Activated CD8-positive, alpha-beta memory T cell treated with anti-CD3 and anti-CD28 coated beads for 48 hours (primary cell): Measurements from ENCODE around the gene AIF1.

Experiments
- DNase-seq, 3 experiments: peaks; one replicate each; pipeline ENCODE4 v3.0.0-alpha.2; 2020; ENCODE audit warnings: low read depth in 2 of 3, low spot score in 2 of 3

The AIF1 gene

DNA sequence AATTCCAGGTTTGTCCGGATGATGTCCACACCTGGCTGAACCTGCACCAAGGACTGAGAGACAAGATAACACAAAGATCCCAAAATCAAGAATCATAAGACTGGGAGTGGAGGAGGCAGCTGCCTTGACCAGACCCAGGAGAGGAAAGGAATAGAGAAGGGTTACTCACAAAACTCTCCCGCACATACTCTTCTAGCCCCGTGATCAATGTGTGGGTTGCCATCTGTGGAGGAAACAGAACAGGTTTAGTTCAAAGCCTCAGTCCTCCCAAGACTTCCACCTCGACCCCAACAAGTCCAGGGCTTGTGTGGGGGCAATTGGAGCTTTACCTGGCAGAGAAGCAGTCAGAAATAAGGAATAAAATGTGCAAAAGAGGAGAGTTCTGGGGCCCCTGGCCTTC is 26.3 kb downstream of the AIF1 start:
- DNase-seq, result no peak

DNA sequence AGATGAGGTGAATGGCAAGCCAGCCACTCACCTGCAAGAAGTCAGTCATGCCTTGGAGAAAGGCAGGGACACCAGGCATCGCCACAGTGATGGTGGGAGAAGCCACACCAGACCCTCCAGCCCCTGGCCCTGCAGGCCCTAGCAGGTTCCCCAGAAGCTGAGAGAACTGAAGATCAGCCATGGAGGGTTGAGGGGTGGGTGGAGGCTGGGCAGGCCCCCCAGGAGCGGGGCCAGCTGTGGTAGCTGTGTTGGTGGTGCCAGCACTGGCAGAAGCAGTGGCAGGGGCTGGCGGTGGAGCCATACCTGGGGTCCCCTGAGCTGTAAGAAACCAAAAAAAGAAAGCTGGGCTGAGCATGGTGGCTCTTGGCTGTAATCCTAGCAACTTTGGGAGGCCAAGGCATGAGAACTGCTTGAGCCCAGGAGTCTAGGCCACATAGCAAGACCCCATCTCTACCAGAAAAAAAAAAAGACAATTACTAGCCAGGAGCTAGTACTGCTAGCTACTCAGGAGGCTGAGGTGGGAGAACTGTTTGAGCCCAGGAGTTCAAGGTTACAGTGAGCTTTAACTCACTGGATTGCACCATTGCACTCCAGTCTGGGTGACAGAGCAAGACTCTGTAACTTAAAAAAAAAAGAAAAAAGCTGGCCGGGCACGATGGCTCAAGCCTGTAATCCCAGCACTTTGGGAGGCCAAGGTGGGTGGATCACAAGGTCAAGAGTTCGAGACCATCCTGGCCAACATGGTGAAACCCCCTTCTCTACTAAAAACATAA is 27.9 kb downstream of the AIF1 start:
- no peak for DNase-seq

DNA sequence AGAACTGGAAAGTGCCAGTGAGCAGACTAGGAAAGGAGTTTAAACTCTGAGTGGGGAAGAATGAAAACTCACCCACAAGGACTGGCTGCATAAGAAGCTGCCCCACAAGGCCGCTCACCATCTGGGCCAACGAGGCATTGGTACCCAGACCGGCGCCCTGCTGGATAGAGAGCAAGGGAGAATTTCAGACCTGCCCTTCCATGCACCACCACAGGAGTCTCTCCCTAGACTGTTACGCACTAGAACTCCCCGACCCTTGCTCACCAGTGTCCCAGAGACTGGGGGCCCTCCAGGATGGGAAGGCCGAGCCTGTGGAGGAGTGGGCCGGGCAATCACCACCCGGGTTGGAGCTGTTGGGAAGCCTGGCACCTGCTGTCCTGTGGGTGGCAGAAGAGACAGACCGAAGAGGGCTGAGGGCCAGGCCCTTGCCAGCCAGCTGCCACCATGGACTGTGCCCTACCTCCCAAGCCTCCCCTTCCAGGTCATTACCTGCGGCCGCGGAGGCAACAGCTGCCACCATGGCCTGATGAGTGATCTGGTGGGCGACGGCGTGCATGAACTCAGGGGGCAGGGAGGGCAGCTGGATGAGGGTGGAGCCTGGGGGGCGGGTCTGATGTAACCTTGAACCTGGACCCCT is 28.9 kb downstream of the AIF1 start:
- DNase-seq, result no peak

DNA sequence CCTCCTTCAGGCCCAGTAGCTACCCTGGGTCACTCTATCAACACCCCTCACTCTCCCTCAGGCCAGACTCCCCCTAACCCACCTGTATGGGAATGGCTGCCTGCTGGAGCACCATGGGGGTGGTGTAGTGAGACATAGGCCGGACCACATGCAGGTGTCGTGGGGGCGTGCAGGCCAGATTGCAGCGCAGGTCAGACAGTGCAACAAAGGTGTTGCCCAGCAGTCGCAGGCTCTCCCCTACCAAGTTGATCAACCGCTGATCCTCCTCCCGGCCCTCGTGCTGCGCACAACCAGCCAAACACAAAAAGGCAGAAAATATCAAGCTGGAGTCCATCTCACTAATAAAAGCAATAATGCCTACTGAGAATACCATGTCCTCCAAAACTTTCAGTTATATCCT is 30.3 kb downstream of the AIF1 start:
- DNase-seq, result no peak

DNA sequence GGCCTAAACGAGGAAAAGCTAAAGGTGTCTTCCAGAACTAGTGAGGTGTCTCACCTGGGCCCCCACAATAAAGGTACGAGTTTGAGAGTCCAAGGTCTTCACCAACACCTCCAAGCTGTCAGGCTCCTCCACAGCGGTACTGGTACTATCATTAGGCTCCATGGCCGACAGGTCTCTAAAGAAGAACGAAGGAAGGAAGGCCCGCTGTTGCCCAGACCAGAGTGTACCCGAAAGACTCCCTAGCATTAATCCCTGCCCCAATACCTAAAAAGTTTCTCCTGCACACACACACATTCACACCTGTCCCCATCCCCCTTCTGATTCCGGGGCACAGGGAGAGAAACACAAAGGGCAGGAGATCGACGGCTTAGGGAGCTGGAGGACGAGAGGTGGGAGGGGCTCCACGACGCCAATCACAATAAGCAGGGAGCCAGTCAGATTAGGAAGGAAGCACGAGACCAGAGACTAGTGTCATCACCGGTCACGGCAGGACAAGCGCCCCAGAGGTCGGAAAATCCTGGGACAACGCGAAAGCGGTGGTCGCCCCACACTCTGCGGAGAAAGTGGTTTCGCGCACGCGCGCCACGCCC is 36.7 kb downstream of the AIF1 start:
- no peak for DNase-seq

DNA sequence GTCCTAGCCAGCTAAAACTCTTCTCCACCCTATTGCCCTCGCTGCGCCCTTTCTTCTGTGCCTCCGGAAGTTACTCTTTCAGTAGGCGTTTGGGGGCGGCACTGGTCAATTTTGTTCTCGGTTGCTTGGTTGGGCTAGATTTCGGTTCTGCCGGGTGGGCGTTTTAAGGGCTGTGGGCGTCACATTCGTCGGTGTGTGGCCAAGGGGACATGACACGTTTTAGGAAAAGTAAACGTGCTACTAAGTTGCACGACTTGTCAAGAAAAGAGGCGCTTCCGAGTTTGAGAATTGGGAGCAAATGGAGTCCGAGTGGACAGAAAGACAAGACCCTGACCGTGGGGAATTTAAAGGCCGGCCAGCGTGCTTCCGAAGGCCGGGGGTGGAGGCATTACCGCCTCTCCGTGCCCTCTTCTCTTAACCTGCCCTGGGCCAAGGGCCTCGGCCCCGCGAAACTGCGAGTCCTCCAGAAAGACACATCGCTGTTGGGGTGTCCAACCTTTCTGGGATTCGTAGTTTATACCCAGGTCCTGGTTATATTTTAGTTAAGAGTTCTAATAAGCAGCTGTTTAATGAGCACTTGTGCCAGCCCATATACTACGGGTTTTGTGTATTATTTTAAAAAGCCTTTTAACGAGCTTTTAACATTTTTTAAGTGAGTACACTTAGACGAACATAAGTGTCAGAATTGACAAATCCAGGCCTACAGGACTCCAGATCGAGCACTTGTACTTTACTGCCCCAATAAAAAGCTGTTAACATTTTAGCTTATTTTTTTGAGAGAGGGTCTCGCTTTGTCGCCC is 38.1 kb downstream of the AIF1 start:
- no peak for DNase-seq

DNA sequence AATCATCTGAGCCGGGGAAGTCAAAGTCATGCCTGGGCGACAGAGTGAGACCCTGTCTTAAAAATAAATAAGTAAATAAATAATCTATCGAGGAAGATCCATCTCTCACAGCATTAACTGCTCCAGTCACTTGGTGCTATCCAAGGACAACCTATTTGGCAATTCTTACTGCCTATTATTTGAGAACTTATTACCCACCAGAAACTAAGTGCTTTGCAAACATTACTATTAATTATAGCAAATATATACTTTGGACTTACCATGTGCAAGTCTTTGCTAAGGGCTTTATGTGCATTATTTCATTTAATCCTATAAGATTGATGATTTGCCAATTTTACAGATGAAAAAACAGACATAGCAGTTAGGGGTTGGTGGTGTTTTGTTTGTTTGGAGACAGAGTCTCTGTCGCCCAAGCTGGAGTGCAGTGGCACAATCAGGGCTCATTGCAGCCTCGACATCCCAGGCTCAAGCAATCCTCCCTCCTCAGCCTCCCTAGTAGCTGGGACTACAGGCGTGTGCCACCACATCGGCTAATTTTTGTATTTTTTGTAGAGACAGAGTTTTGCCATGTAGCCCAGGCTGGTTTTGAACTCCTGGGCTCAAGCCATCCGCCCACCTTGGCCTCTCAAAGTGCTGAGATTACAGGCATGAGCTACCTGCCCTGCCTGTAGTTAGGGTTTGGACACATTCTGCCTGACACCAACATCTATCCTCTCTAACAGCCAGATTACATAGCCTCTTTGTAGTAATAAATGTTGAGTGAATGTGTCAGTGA is 39.7 kb downstream of the AIF1 start:
- no peak for DNase-seq

DNA sequence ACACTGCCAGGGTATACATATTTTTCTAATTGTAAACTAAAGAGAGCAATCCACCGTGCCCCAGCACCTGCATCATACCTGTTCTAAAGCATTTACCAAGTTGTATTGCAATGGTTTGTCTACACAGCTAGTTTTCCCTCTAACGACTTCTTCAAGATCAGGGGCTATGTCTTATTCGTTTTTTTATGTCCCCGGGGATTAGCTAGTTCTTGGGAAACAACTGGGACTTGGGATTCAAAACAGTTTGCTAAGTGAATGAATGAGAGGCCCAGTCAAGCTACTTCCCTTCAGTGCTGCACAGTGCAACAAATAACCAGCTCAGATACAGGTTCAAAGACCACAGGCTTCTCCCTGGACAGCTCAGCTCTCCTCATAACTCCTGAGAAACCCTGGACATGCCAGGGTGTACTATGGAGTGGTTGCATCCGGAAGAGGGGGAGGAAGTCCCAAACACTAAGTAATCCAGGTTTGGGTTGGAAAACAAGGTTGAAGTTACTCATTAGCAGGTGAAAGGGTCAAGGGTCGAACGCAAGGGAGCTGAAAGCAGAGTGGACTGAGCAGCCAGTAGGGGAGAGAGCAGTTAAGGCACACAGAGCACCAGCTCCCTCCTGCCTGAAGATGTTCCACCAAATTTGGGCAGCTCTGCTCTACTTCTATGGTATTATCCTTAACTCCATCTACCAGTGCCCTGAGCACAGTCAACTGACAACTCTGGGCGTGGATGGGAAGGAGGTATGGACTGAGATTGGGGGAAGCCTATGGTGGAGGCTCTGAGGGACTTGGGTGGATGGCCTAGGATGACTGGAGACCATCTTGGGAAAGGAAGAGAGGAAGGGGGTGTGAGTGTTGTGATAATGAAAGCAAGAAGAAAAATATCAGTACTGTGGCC is 40.6 kb downstream of the AIF1 start, which contains the start of gene APOM:
TSS of gene APOM (plus strand) at position 546 of the 889 bp plus-strand sequence. CDS start at position 619, 73 bp downstream.
- DNase-seq, result no peak

DNA sequence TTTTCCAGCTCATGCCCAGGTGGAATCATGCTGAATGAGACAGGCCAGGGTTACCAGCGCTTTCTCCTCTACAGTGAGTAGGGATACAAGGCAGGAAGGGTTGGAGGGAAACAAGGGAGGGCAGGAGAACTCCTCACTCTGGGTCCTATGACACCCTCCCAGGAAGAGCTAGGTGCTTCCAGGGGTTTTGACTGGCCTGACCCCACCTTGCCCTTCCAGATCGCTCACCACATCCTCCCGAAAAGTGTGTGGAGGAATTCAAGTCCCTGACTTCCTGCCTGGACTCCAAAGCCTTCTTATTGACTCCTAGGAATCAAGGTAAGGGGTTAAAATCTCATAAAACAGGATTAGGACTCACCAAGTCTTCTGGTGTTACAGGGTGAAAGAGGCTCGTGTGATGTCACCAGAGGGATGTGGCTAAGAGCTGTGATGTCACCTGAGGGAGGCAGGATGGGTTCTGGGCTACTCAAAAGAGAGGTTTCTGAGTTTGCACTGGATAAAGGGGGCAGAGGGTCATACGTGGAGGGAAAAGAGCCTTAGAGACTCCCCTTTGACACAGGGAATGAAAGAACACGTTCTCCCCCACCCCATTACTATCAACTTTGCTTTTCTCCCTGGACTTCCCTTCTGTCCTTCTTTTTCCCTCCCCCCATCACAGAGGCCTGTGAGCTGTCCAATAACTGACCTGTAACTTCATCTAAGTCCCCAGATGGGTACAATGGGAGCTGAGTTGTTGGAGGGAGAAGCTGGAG is 42.5 kb downstream of the AIF1 start:
- no peak for DNase-seq

DNA sequence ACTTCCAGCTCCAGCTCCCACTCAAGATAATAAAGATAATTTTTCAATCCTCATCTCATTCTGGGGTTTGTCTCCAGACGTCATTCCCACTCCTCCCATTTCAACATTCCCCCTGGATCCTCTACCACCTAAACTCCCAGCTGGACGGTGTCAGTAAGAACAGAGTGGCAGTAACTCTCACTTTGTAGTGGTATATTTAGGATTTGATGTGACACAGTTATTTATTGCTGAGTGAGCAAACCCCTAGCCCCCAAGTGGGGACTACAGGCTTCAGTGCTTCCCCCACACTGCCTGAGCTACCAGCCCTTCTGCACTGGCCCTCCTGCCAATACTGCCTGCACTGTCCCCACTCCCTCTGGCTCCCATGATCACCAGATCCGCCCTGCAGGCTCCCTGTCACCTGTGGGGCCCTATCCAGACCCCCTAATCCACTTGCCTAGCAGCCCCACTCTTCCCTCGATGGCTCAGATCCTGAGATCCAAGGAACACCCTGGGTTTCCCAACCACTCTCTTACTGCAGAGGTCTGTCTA is 43.2 kb downstream of the AIF1 start:
- DNase-seq, result no peak

DNA sequence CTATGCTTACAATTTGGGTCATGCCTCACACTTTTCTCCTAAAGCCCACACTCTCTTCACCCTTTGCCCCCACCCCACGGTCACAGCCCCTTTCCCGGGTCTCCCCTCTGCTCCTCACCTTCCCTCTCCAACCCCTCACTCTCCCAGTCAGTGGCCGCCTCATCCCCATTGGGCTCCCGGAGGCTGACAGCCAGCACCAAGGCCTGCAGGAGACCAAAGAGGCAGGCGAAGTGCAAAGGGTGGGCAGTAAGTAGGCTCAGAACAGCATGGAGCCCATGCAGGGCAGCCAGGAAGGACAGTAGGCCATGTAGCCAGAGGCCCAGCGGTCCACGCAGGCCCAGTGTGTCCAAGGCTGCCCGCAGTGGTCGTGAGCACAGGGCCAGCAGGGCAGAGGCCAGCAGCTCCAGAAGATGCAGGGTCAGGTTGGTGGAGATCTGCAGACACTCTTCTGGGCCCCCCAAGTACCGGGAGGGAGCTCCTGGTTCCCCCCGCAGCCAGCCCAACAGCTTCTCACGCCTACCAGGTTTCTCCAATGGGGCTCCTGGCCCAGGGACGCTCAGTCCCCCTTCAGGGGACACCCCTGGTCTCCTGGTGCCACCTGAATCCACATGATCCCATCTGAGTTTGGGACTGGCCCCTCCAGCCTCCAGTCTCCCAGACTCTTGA is 44.1 kb downstream of the AIF1 start:
- no peak for DNase-seq

DNA sequence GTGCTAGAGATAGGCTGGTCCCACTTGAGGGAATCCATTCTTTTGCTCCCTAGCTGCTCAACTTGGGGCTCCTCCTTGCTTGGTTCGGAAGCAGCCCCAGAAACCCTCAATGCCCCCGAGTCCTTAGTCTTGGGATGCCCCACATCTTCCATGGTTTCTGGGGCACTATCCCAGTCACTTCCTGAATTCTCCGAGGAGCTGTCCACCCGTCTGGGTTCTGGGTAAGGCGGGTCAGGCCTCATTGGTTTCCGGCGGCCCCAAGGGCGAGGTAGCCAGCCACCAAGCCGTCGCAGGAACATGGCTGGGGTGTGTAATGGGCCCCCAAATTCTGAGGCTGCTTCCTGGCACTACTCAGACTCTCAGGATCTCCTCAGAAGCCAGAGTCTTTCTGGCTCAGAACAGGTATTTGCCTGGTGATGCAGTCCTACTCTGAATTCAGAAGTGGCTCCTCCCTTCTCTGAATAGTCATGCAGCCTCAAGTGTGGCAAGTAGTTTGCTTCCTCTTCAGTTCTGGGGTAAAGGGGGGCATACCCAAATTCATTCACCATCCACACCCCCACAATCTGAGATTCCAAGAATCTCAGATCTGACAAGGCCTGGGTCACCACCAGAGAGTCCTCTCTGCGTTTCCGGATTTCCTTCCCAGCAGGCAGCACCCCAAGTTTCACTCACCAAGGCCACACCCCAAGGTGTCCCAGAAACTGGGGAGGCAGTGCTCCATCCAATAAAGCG is 44.8 kb downstream of the AIF1 start:
- DNase-seq, result no peak

DNA sequence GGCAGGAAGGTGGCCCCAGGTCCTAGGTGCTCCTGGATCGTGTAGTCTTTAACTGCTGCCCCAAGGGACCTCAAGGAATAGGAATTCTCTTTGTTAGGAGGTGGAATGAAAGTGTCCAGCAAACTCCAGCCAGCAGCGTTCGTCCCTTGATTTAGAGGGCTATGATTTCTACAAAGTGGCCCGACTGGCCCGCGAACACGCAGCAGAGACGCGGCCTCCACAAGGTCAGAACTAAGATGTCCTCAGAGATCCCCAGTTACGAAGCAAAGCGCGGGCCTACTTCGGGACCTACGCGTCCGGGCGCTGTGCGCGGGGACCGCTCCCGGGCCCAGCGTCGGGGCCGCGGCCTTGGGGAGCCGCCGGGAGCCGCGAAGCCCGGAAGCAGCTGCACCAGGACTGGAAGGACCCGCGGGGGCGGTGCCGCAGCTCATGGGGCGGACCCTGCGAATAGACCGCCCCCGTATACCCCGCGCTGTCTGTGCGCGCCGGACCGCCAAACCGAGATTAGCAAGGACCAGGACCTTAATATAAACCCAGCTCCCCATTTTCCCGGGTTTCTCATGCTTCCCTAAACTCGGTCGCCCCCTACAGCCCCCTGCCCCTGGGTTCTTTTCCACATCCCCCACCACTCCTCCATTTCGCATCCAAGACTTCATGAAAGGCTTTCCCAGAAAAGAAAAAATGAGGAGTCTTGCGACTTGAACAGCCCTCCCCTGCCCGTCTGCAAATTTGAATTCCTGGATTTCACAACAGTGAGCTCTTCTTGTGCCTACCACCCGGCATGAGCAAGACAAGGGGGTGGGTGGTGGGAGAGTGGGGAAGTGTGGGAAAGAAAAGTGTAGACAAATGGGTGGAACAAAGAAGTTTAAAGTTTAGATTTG is 45.6 kb downstream of the AIF1 start, which contains the start of gene C6orf47:
TSS of gene C6orf47 (minus strand) at position 398 of the 881 bp plus-strand sequence. CDS start 831 bp downstream, outside the sequence.
- peak in 2 of 3 experiments; percentile 62 to 64 for DNase-seq

DNA sequence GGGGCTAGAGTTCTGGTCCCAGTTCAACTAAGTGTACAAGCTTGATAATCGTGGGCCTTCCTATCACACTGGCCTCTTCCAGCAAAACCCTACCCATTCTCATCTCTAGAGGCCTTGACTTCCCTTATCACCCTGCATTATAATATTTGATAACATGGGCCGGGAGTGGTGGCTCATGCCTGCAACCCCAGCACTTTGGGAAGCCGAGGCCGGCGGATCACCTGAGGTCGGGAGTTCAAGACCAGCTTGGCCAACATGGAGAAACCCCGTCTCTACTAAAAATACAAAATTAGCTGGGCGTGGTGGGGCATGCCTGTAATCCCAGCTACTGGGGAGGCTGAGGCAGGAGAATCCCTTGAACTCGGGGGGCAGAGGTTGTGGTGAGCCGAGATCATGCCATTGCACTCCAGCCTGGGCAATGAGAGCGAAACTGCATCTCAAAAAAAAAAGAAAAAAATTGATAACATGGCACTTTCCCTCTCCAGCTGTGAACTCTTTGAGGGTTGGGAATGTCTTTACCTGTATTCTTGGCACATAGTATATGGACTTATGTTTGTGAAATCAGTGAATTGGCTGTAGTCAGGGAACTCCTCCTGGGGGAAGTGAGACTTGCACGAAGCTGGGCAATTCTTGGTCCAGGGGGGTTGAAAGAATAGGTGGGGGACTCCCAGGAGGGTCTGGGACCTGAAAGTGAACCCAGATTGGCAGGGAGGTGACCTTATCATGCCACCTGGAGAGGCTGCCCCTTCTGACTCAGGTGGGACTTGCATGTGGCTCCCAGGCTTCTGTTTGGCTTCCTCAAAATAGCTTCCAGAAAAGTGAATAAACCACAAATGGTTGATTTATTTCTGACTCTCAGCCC is 46.5 kb downstream of the AIF1 start:
- DNase-seq, result no peak

DNA sequence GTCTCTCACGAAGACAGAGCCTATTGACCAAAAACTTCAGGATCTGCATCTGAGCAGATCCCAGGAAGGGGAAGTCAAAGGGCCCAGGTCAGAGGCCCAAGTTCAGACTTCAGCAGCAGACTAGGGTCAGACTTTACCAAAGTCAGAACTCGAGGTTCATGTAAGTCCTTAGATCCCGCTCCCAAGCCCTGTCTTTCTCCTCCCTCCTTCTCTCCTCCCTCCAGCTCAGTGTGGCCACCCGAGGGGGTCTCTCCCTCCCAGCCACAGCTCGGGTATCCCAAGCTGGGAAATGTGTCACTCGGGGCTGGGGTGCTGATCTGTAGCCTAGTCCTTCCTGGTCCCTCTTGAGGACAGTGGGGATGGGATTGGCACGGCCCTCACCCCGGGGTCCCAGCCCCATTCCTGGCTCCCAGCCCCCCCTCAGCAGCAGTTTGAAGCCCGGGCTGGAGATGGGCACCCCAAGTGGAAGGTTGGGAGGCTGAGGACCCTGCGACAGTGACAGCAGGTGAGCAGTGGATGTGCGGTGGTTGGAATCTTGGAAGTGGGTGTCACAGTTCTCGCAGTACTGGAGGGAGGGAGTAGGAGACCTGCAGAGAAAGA is 47.2 kb downstream of the AIF1 start:
- no peak for DNase-seq
